PC-9 (cell line): ENCODE measurements around the gene BRD4.

Experiments used
- EZH2 ChIP-seq: fragments of 200-600 bp; sonication (generic); IDR thresholded peaks from 2 replicates; pipeline ENCODE4 v1.8.0; 2017; ENCODE audit warnings: antibody characterized with exemption, low read depth
- TF ChIP-seq, protein P1 (sequence below): fragments of 200-600 bp; sonication (generic); conservative IDR thresholded peaks from 2 replicates; pipeline ENCODE4 v1.6.1; 2017; ENCODE audit warnings: mixed run types, antibody characterized with exemption, mild to moderate bottlenecking, moderate library complexity

DNA sequence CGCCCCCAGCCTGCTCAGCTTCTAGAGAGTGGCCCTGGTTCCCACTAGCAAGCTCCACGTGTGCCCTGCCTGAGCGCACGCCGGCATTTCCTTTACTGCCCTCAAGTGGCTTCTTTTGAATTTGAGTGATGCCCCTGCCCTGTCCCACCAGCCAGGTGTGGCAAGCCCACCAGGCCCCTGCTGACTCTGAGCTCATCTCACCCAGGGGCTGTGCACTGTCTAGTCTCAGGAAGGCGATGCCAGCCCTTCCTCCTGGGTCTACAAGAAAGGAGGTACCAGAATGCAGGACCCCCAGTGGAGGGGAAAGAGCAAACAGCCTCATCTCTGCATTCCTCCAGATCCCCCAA lies 82.8 kb downstream of the BRD4 start:
- TF ChIP-seq, protein P1, sequence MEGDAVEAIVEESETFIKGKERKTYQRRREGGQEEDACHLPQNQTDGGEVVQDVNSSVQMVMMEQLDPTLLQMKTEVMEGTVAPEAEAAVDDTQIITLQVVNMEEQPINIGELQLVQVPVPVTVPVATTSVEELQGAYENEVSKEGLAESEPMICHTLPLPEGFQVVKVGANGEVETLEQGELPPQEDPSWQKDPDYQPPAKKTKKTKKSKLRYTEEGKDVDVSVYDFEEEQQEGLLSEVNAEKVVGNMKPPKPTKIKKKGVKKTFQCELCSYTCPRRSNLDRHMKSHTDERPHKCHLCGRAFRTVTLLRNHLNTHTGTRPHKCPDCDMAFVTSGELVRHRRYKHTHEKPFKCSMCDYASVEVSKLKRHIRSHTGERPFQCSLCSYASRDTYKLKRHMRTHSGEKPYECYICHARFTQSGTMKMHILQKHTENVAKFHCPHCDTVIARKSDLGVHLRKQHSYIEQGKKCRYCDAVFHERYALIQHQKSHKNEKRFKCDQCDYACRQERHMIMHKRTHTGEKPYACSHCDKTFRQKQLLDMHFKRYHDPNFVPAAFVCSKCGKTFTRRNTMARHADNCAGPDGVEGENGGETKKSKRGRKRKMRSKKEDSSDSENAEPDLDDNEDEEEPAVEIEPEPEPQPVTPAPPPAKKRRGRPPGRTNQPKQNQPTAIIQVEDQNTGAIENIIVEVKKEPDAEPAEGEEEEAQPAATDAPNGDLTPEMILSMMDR: no peak
- no peak for TF ChIP-seq EZH2
